Measurements from ENCODE around the gene VDAC2.
A peak's percentile ranks its signal among the peaks of the same experiment; 100 is the strongest.

Gene VDAC2

DNA sequence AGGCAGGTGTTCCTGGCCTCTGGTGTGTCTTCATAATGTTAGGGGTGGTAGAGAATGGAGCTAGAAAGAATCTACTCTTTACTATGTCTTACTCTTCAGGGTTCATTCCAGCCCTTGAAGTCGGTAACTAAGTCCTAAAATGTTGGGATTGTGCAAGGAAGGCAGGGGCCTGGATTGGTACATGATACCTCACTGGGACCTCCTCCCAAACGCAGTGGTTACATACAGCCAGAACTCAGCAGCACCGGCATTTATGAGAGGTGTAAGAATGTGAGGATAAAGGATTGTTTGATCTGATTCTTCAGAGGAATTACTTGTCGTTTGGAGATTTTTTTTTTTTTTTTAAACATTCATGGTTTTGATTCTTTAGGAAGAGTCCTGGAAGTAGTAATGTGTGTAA is 18.2 kb downstream of the VDAC2 start:
- no peak overlapping the region for H3K4me2 ChIP-seq
- no peak overlapping the region; the same call in 1 of the 2 replicates for H3K27ac ChIP-seq
- H3K9ac ChIP-seq: no peak overlapping the region
- H3K79me2 ChIP-seq (ENCODE audit: insufficient read depth, low read depth): peaks cover 51% of the 10 kb centered on the region; the same call in 1 of the 2 replicates
- no peak overlapping the region for H2AFZ ChIP-seq (ENCODE audit: low read depth)
- no peaks in the 10 kb centered on the region for H3K27me3 ChIP-seq (ENCODE audit: insufficient read depth, low read depth)
- H3K4me3 ChIP-seq (IDR thresholded peaks at IDR 0.05; ENCODE audit: insufficient read depth, low read depth, low read length): no peak overlapping the region
- TF ChIP-seq, protein P1, sequence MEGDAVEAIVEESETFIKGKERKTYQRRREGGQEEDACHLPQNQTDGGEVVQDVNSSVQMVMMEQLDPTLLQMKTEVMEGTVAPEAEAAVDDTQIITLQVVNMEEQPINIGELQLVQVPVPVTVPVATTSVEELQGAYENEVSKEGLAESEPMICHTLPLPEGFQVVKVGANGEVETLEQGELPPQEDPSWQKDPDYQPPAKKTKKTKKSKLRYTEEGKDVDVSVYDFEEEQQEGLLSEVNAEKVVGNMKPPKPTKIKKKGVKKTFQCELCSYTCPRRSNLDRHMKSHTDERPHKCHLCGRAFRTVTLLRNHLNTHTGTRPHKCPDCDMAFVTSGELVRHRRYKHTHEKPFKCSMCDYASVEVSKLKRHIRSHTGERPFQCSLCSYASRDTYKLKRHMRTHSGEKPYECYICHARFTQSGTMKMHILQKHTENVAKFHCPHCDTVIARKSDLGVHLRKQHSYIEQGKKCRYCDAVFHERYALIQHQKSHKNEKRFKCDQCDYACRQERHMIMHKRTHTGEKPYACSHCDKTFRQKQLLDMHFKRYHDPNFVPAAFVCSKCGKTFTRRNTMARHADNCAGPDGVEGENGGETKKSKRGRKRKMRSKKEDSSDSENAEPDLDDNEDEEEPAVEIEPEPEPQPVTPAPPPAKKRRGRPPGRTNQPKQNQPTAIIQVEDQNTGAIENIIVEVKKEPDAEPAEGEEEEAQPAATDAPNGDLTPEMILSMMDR (conservative IDR thresholded peaks at IDR 0.05; ENCODE audit: low read depth, low read length): no peak
- peaks cover 6% of the 10 kb centered on the region; the same call in 1 of the 2 replicates for H3K36me3 ChIP-seq (ENCODE audit: insufficient read depth)
- H3K4me1 ChIP-seq (ENCODE audit: low read depth, poor library complexity, severe bottlenecking): peaks cover 67% of the 10 kb centered on the region
- peaks cover 30% of the 10 kb centered on the region for H4K20me1 ChIP-seq (ENCODE audit: insufficient read depth)

DNA sequence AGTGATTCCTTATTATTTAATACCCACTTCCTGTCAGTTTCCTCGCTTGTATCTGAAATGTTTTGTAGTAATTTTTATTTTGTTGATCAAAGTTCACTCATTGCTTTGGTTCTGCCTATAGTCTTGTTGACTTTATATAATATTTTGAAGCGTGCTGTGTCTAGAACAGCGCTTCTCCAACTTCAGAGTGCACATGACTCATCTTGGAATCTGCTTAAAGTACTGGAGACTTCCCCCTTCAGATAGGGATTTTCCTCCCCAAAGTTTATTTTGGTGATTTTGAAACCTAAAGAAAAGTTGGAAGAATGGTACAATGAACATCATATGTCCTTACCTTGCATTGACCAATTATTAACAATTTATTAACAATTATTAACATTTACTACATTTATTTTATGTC is 19.4 kb downstream of the VDAC2 start:
- H3K9ac ChIP-seq: no peak overlapping the region
- H3K27me3 ChIP-seq (ENCODE audit: insufficient read depth, low read depth): no peaks in the 10 kb centered on the region
- no peak overlapping the region for H3K4me2 ChIP-seq
- H3K4me3 ChIP-seq (IDR thresholded peaks at IDR 0.05; ENCODE audit: insufficient read depth, low read depth, low read length): no peak overlapping the region
- TF ChIP-seq, protein P1 (conservative IDR thresholded peaks at IDR 0.05; ENCODE audit: low read depth, low read length): no peak
- peaks cover 41% of the 10 kb centered on the region; the same call in 1 of the 2 replicates for H3K79me2 ChIP-seq (ENCODE audit: insufficient read depth, low read depth)
- H2AFZ ChIP-seq (ENCODE audit: low read depth): no peak overlapping the region
- peaks cover 56% of the 10 kb centered on the region for H3K4me1 ChIP-seq (ENCODE audit: low read depth, poor library complexity, severe bottlenecking)
- peaks cover 25% of the 10 kb centered on the region for H4K20me1 ChIP-seq (ENCODE audit: insufficient read depth)
- H3K36me3 ChIP-seq (ENCODE audit: insufficient read depth): peaks cover 6% of the 10 kb centered on the region; the same call in 1 of the 2 replicates
- peak overlapping the region; percentile 9; the same call in 1 of the 2 replicates for H3K27ac ChIP-seq

DNA sequence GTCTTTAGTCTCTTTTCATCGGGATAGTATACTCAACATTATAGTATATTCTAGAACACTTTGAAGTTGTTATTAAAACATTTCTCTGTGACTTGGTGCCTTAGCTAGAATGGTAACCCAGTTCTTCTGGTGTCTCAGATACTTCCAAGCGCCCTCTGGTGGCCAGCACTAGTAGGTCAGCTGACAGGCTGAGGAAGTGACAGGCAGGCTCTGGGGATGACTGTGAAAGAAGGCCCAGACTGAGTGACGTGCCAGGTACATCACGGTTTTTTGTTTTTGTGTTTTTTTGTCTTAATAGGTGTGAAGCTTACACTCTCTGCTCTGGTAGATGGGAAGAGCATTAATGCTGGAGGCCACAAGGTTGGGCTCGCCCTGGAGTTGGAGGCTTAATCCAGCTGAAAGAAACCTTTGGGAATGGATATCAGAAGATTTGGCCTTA is 20.0 kb downstream of the VDAC2 start:
- H3K27ac ChIP-seq: 0 out of 2 replicates have a peak overlapping the region, but pooled peaks have one; percentile 9
- peaks cover 34% of the 10 kb centered on the region; the same call in 1 of the 2 replicates for H3K79me2 ChIP-seq (ENCODE audit: insufficient read depth, low read depth)
- peaks cover 25% of the 10 kb centered on the region for H4K20me1 ChIP-seq (ENCODE audit: insufficient read depth)

DNA sequence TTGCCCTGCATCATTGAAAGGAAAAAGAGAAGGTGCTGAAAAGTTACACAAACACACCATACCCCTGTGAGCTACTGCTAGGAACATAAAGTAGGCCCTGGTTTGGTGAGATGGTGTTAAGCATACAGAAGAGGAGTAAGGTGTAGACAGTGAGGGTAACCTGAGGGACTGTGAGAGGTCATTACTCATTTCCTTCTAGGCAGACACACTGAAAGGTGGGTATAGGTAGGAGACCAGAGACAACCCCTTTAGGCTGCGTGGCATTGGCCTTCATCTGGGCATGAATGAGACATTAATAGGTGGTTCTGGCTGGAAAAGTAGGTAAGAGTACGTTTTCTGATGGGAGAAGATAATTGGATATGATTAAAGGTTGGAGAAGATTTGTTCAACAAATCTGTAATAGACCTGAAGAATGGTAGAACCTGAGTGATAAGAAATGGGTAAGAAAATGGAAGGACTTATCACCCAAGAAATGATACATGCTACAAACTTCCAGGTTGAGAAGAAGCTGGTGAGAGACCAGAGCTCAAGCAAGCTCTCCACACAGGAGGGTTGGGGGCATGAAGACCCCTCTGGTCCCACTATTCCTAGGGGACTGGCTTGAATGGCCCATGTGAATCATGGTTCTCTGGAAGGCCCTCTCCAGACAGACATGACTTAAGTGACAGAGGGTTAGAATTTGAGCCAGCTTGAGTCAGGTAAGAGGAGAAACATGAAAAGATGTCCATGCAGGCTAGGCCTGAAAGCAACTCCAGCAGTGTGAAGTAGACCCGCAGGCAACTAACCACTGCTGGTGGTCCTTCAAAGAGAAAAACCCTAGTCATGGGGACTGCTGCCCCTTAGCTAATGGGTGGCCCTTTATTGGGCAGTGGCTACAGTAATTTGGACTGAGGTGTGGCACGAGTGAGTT is 21.3 kb downstream of the VDAC2 start:
- Histone ChIP-seq H3K36me3 (ENCODE audit: insufficient read depth) (peaks cover 6% of the 10 kb centered on the region; the same call in 1 of the 2 replicates), H2AFZ (ENCODE audit: low read depth) (no peak overlapping the region)
- TF ChIP-seq, protein P1 (conservative IDR thresholded peaks at IDR 0.05; ENCODE audit: low read depth, low read length): no peak

More for the DNA sequence above, 20.0 kb downstream of the VDAC2 start:
- Histone ChIP-seq H3K9ac (no peak overlapping the region), H3K4me3 (IDR thresholded peaks at IDR 0.05; ENCODE audit: insufficient read depth, low read depth, low read length) (no peak overlapping the region), H3K4me1 (ENCODE audit: low read depth, poor library complexity, severe bottlenecking) (peaks cover 50% of the 10 kb centered on the region), H3K36me3 (ENCODE audit: insufficient read depth) (peaks cover 6% of the 10 kb centered on the region; the same call in 1 of the 2 replicates), H3K27me3 (ENCODE audit: insufficient read depth, low read depth) (no peaks in the 10 kb centered on the region), H3K4me2 (no peak overlapping the region), H2AFZ (ENCODE audit: low read depth) (no peak overlapping the region)
- TF ChIP-seq, protein P1 (conservative IDR thresholded peaks at IDR 0.05; ENCODE audit: low read depth, low read length): peak; percentile 95

More for the DNA sequence above, 21.3 kb downstream of the VDAC2 start:
- Histone ChIP-seq H3K27me3 (ENCODE audit: insufficient read depth, low read depth) (no peaks in the 10 kb centered on the region), H4K20me1 (ENCODE audit: insufficient read depth) (peaks cover 16% of the 10 kb centered on the region), H3K4me3 (IDR thresholded peaks at IDR 0.05; ENCODE audit: insufficient read depth, low read depth, low read length) (no peak overlapping the region), H3K27ac (no peak overlapping the region), H3K9ac (no peak overlapping the region), H3K4me2 (no peak overlapping the region), H3K79me2 (ENCODE audit: insufficient read depth, low read depth) (peaks cover 21% of the 10 kb centered on the region; the same call in 1 of the 2 replicates), H3K4me1 (ENCODE audit: low read depth, poor library complexity, severe bottlenecking) (peaks cover 45% of the 10 kb centered on the region)

All from KMS-11 (cell line).